ENCODE results near the gene RIMBP3B.
"Not testable (repeated sequence)": the region's sequence is repeated elsewhere in the genome, so short reads cannot be mapped to it uniquely, and the experiment has no call there.

The RIMBP3B gene, protein sequence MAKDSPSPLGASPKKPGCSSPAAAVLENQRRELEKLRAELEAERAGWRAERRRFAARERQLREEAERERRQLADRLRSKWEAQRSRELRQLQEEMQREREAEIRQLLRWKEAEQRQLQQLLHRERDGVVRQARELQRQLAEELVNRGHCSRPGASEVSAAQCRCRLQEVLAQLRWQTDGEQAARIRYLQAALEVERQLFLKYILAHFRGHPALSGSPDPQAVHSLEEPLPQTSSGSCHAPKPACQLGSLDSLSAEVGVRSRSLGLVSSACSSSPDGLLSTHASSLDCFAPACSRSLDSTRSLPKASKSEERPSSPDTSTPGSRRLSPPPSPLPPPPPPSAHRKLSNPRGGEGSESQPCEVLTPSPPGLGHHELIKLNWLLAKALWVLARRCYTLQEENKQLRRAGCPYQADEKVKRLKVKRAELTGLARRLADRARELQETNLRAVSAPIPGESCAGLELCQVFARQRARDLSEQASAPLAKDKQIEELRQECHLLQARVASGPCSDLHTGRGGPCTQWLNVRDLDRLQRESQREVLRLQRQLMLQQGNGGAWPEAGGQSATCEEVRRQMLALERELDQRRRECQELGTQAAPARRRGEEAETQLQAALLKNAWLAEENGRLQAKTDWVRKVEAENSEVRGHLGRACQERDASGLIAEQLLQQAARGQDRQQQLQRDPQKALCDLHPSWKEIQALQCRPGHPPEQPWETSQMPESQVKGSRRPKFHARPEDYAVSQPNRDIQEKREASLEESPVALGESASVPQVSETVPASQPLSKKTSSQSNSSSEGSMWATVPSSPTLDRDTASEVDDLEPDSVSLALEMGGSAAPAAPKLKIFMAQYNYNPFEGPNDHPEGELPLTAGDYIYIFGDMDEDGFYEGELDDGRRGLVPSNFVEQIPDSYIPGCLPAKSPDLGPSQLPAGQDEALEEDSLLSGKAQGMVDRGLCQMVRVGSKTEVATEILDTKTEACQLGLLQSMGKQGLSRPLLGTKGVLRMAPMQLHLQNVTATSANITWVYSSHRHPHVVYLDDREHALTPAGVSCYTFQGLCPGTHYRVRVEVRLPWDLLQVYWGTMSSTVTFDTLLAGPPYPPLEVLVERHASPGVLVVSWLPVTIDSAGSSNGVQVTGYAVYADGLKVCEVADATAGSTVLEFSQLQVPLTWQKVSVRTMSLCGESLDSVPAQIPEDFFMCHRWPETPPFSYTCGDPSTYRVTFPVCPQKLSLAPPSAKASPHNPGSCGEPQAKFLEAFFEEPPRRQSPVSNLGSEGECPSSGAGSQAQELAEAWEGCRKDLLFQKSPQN (N-terminal part only)

DNA sequence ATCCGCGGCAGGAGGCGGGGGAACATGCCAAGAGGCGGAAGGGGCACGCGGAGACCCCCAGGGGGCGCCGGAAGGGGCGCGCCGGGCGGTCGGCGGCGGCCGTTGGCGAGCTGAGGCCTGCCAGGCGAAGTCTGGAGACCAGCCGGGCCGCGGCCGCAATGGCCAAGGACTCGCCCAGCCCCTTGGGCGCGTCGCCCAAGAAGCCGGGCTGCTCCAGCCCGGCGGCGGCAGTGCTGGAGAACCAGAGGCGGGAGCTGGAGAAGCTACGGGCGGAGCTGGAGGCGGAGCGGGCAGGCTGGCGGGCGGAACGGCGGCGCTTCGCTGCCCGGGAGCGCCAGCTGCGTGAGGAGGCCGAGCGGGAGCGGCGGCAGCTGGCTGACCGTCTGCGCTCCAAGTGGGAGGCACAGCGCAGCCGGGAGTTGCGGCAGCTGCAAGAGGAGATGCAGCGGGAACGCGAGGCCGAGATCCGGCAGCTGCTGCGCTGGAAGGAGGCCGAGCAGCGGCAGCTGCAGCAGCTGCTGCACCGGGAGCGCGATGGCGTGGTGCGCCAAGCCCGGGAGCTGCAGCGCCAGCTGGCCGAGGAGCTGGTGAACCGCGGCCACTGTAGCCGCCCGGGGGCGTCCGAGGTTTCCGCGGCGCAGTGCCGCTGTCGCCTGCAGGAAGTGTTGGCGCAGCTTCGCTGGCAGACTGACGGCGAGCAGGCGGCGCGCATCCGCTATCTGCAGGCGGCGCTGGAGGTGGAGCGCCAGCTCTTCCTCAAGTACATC lies at the start of gene RIMBP3B:
Gene RIMBP3B (plus strand): TSS at position 51 of the 767 bp plus-strand sequence. CDS start 108 bp downstream, at position 159.
- not testable (repeated sequence) for DNase-seq

DNA sequence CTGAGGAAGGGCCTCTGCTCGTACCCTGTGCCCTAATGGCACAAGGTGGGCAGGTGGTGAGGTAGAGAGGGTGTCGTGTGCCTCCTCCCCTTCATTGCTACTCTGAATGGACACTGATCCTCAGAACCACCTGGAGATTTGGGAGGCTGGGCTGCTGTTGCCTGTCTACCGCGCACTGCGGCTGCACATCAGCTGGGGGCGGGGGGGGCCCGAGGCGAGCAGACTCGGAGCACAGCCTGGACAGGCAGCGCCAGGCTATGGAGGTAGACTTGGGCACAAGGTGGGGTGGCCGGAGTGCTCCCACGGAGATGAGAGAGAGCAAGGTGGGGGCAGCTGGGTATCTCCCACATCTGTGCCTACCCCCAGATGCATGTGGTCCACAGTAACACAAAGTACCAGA lies 26.0 kb upstream of the RIMBP3B start:
- not testable (repeated sequence) for DNase-seq

DNA sequence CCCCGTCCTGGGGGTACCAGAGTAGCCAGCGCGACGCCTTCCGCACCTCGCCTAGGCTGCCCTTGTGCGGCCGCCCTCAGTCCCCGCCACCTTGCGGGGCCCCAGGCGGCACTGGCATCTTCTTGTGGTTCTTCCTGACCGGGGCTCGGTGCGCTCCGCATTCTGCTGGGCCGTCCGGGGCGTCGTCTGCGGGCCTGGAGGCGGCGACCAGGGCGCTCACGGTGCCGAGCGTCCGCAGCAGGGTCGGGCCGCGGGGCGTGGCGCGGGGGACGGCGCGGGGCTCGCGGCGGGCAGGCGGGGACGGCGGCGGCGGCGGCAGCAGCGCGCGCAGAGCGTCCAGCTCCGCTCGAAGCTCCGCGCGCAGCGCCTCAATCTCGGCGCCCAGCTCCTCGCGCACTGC lies 23.0 kb upstream of the RIMBP3B start:
- not testable (repeated sequence) for DNase-seq

DNA sequence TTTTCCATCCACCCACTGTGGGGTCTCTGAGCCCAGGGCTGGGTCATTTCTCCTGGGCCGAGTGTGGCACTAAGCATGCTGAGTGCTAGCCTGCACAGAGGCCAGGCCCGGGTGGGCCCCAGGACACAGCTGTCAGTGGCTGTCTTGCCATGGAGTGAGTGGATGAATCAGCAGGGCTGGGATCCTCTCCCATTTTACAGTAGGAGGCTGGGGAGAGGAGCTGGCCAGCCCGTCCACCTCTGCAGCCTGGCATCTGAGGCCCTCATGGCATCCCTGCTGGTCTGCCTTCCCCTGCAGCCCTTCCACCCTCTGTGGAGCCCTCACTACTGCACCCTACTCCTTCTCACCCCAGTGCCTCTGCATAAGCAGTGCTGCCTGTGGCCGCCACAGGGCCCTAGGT lies 21.1 kb upstream of the RIMBP3B start:
- DNase-seq, result not testable (repeated sequence)

DNA sequence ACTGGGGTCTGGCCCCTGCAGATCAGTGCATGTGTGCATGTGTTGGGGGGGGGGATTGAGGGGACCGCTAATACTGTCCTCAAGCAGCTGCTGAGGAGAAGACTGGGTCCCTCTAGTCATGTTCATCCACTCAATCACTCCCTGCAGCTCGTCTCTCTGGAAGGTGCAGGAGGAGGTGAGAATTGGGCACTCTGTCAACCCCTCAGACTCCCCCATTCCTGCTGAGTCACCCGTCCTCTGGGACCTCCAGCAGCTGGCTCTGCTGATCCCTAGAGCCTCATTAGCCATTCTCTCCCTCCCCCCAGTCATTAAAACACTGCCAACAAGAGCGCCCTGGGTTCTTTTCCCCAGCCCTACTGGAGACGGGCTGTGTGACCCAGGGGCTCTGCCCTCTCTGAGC lies 20.5 kb upstream of the RIMBP3B start:
- DNase-seq, result not testable (repeated sequence)

DNA sequence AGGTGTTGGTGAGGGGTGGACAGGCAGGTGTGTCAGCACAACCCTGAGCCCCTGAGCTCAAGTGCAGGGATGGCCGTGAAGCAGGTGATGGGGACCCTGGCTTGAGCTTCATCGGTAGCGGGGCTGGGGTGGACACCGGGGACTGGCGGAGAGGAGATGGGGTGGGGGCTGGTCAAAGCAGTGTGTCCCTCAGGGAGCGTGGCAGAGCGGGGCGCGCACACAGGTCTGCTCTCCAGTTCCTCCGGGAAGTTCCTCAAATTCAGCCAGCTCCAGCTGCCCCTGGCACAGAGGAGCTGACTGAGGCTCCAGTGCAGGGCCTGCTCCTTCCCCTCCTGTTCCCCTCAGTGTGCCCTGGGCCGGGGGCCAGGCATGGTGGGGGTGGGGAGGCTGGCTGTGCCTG lies 19.7 kb upstream of the RIMBP3B start:
- not testable (repeated sequence) for DNase-seq

DNA sequence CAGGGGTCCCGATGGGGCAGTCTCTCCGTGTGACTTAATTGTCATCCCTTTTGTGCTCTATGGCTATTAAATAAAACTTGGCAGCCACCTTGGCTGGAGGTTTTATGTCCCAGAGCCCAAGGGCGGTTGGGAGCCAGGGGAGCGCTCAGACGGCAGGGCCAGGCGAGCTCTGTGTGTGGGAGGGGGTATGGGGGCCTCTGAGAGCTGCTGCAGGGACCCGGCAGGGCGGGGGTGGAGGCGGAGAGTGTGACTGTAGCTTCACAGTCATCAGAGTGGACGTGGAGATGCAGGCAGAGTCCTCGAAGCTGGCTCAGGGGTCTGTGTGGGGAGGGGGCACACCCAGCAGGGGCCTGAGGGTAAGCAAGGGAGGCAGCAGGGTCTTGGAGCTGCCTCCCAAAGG lies 19.2 kb upstream of the RIMBP3B start:
- not testable (repeated sequence) for DNase-seq

DNA sequence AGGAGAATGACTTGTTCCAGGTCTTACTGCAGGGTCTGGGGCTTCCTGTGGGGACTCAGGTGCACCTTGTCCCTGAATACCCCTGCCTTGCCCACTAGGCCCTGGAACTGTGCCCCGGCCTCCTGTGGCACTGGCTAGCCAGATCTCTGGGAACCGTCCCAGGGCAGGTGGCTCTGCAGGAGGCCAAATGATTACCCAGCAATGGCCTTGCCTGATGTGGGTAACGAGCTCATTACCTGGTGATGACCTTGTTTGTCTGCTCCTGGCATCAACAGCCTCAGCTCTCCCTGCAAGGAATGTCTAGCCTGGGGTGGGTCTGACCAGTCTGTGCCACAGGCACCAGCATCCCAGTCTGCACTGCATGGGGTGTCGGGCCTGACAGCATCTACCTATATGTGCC lies 18.2 kb upstream of the RIMBP3B start:
- not testable (repeated sequence) for DNase-seq

DNA sequence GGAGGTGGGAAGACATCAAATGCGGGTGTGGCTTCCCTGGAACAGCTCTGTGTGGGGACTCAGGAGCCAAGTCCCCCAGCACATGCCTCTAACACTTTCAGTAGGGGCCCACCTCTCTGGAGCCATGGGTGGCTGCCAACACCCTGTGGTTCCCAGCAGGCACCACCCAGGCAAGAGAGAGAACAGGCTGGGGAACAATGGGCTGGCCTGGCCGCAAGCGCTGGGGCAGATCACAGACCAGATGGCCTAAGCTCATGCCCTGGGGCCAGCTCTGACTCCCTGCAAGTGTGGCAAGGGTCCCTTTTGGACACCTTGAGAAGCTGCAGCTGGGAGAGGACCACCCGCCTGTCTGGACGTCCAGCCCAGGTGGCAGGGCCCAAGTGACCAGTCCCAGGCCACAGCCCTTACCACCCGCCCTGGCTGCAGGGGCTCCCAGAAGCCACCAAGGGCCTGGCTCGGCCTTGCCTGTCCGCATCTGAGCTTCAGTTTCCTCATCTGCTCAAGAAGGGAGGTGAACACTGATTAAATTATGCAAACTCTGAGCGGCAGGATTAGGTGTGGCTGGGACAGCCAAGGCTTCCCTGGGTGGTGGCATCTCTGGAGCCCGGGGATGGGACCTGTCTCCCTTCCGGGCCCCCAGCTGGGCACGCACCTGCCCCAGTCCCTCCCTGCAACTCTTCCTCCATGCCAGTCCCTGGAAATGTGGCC lies 14.8 kb upstream of the RIMBP3B start:
- not testable (repeated sequence) for DNase-seq

DNA sequence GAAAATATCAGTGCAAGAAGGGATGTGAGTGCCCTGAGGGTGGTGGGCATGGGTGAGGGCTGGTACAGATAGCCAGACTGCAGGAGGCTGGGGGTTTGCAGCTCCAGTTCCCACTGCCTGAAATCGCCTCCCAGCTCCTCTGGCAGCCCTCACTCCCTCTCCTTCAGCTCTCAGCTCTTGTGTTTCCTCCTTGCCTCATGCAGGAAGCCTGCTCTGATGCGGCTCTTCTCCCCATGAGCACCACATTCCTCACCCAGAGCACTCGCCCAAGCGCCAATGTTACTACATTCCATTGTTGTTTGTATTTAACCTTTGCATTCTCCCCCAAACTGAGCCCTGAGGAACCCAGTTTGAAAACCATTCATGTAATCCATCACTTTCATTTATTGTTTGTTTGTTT lies 7.7 kb upstream of the RIMBP3B start:
- not testable (repeated sequence) for DNase-seq

DNA sequence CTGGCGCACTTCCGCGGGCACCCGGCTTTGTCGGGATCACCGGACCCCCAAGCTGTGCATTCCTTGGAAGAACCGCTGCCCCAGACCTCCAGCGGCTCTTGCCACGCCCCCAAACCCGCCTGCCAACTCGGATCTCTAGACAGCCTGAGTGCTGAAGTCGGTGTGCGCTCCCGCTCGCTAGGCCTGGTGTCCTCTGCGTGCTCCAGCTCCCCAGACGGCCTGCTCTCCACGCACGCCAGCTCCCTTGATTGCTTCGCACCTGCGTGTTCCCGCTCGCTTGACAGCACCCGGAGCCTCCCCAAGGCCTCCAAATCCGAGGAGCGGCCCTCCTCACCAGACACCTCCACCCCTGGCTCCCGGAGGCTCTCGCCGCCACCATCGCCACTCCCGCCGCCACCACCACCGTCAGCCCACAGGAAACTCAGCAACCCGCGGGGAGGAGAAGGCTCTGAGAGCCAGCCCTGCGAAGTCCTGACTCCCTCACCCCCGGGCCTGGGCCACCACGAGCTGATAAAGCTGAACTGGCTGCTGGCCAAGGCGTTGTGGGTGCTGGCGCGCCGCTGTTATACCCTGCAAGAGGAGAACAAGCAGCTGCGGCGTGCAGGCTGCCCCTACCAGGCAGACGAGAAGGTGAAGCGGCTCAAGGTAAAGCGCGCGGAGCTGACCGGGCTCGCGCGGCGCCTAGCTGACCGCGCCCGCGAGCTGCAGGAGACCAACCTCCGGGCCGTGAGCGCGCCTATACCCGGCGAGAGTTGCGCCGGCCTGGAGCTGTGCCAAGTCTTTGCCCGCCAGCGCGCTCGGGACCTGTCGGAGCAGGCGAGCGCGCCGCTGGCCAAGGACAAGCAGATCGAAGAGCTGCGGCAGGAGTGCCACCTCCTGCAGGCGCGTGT lies 1.2 kb downstream of the RIMBP3B start:
- DNase-seq, result not testable (repeated sequence)

DNA sequence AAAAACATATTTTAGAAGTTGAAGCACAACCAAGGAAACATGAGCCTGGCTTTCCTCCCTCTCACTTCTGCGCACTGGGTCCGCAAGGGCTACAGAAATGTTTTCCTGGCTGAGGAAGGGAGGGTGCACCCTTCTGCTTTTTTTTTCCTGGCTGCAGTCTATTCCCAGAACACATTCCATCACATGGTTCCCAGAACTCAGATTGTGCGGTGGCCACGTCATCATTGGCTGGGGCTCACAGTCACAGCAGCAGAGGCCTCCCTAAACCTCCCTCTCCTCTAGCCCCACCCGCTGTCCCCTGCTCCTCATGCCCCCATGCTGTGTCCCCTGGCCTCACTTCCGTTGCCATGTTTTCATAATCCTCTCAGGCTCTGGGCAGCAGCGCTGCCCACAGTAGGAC lies 5.9 kb downstream of the RIMBP3B start:
- not testable (repeated sequence) for DNase-seq

DNA sequence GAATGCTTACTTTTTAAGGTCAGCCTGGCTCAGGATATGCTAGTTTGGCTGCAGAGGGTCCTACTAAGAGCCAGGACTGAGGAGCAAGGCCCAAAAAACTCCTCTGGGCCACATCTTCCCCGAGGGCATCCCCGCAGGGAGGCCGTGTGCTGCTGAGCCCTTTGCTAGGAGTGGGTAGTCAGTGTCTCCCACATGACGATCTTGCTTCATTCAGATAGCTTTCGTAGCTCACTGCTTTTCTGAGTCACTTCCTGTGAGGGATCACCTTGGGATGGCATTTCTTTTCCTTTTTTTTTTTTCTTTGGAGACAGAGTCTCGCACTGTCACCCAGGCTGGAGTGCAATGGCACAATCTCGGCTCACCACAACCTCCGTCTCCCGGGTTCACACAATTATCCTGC lies 6.5 kb downstream of the RIMBP3B start:
- DNase-seq, result not testable (repeated sequence)

DNA sequence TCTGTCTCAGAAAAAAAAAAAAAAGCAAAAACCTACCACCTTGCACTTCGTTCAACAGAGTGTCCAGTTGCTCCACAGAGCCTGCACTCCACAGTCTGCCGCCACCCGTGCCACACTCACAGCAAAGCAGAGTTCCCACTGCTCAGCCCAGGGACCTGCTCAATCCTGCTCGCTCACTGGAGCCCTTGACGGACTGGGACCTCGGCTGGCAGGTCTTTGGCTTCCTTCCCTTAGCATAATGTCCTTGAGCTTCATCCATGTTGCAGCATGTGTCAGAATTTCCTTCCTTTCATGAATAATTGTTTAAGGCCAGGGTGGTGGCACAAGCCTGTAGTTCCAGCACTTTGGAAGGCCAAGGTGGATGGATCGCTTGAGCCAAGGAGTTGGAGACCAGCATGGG lies 11.1 kb downstream of the RIMBP3B start:
- DNase-seq, result not testable (repeated sequence)

DNA sequence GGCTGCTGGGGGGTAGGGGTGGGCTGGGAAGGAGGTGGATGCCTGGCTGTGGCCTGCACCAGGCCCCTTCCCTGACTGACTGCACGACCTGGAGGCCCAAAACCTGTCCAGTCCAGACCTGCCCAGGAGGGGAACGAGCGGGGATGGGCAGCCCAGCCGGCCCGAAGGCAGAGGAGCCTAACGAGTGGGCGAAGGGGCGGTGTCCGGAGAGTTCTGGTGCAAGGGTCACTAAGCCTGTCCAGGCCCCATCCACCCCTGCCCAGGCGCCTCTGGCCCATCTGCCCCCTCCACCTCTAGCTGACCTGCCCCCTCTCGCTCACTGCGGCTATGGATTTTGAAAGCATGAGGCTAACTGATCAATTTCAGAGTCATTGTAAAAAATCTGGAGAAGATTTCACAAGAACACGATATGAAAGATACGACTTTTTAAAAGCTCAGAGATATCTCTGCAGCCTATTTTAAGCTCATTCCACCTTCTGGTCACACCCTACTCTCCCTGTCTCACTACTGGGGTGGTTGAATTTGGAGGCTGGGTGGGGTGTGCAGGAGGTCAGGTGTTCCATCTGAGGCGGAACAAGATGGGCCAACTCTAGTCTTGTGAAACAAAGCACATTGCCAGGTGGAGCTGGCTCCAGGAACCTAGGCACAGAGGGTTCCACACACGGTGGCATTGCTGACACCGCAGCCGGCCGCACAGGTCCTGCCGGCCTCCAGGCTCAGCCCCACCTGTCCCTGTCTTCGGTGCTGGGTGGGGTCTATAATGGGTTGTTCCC lies 17.8 kb downstream of the RIMBP3B start:
- DNase-seq, result not testable (repeated sequence)

DNA sequence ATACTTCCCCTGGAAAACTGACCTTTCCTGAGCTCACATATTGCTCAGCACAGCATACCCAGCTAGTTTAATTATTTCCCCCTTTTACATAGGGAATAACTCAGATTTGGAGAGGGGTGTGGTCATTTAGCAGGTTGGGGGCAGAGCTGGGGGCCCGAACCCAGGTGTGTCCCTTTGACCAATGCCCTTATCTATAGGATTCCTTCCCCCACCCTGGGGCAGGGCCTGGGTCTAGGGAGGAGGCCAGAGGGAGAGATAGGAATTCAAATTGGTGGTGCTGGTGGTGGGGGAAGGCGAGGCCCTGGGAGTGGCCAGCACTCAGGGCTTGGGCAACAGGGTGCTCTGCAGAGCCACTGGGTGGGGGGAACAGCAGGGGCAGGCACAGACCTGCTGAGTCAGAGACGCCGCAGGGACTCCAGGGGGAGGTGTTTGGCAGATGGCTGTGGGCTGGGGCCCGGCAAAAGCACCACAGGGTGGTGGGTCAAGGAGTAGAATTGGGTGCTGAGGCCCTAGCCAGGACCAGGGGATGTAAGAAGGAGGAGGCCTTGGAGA lies 19.3 kb downstream of the RIMBP3B start:
- DNase-seq, result not testable (repeated sequence)

DNA sequence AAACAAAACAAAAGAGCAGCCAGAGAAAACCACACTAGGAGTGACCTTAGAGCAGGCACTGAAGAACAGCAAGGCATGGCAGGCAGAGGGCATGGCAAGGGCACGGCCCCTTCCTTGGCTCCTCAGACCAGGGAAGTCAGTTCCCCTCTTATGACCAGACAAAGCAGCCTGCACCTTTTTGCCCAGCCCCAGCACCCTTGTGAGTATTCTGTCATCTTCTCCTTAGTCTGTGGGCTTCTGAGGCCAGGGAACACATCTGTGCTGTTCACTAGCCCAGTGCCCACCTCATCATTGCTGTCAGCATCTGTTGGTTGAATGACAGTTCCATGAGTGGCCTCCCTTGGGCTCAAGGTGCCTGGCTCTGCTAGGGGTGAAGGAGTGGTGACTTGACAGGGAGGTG lies 23.6 kb downstream of the RIMBP3B start:
- DNase-seq, result not testable (repeated sequence)

DNA sequence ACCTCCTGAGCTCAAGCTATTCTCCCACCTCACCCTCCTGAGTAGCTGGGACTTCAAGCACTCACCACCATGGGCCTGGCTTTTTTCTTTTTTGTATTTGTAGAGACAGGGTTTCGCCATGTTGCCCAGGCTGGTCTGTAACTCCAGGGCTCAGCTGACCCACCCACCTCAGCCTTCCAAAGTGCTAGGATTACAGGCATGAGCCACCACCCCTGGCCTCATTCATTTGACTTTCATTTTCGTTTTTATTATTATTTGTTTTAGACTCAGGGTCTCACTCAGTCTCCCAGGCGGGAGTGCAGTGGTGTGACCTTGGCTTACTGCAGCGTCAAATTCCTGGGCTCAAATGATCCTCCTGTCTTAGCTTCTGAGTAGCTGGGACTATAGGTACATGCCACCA lies 24.2 kb downstream of the RIMBP3B start:
- not testable (repeated sequence) for DNase-seq

DNA sequence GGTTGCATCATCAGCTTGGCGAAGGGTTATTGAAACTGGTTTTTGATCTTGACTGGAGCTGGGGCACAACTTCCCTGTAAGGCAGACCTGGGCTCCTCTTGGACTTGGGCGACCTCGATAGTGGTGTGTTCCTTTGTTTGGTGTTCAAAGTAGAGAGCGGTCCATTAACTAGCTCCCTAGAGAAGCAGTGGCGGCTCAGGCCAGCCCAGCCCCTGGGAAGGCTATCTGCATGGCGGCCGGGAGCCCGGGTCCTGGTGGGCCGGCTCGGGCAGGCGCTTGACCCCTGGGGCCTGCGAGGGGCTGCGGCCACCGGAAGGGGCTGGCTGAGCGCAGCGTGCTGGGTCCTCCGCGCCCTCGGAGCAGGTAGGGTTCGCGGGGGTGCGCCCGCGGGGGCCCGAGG lies 32.8 kb downstream of the RIMBP3B start:
- DNase-seq, result not testable (repeated sequence)
